Activated T-helper 1 cell treated with anti-CD3 and anti-CD28 coated beads, Interleukin-2, amount 50 U/mL, for 16 hours (primary cell): ENCODE results near the gene AP5Z1.

Experiments
- DNase-seq, 2 donors: peaks; one replicate each; pipeline ENCODE4 v3.0.0-alpha.2; 2020; ENCODE audit warnings: low read depth in 1 of 2, low spot score in 1 of 2

The AP5Z1 gene

GRCh38 chr7:4765776-4766490 is 9.5 kb upstream of the AP5Z1 start:
- DNase-seq: no peak

GRCh38 chr7:4766666-4767519 is 8.5 kb upstream of the AP5Z1 start:
- DNase-seq: no peak

GRCh38 chr7:4768597-4769569 is 6.5 kb upstream of the AP5Z1 start:
- DNase-seq: no peak

GRCh38 chr7:4769761-4770160 is 5.7 kb upstream of the AP5Z1 start:
- no peak for DNase-seq

- DNase-seq: no peak
Measured at GRCh38 chr7:4770886-4771285, 4.5 kb upstream of the AP5Z1 start.

GRCh38 chr7:4771737-4772136 is 3.7 kb upstream of the AP5Z1 start:
- no peak for DNase-seq

GRCh38 chr7:4772306-4772705 is 3.1 kb upstream of the AP5Z1 start:
- DNase-seq: no peak

GRCh38 chr7:4774007-4774406 is 1.4 kb upstream of the AP5Z1 start:
- DNase-seq: no peak

- no peak for DNase-seq
Measured at GRCh38 chr7:4774658-4775249, 669 bp upstream of the AP5Z1 start.

- peak; percentile 24 to 43 for DNase-seq
Measured at GRCh38 chr7:4775848-4776623, 613 bp downstream of the AP5Z1 start.

GRCh38 chr7:4779118-4779517 is 3.7 kb downstream of the AP5Z1 start:
- DNase-seq: no peak

- no peak for DNase-seq
Measured at GRCh38 chr7:4781366-4782069, 6.1 kb downstream of the AP5Z1 start.

- no peak for DNase-seq
Measured at GRCh38 chr7:4782333-4783291, 7.2 kb downstream of the AP5Z1 start.

GRCh38 chr7:4783292-4783652 is 7.8 kb downstream of the AP5Z1 start:
- DNase-seq: no peak

GRCh38 chr7:4783762-4784351 is 8.4 kb downstream of the AP5Z1 start:
- no peak for DNase-seq

GRCh38 chr7:4784799-4785198 is 9.4 kb downstream of the AP5Z1 start:
- no peak for DNase-seq

- DNase-seq: no peak
Measured at GRCh38 chr7:4785371-4785770, 9.9 kb downstream of the AP5Z1 start.

- DNase-seq: no peak
Measured at GRCh38 chr7:4786015-4786414, 10.6 kb downstream of the AP5Z1 start.
